Heart left ventricle (tissue), 16 donors: Measurements from ENCODE around the gene DHRS12. TPM values are rescaled to one million over a fixed set of nuclear protein-coding genes. Genes with fewer than 3 reads are reported as not detected.
A peak's percentile ranks its signal among the peaks of the same experiment; 100 is the strongest.

Experiments
- ATAC-seq, 4 donors: fragments of 200-7000 bp; cut with Tn5 transposase; one replicate each; pipeline ENCODE4 v1.9.1; 2020 to 2022; ENCODE audit warnings: moderate library complexity in 4 of 4, mild to moderate bottlenecking in 3 of 4, moderate number of reproducible peaks in 1 of 4
- DNase-seq, 5 donors: peaks; one replicate each; pipeline ENCODE4 v3.0.0-alpha.2; 2020
- H3K27ac ChIP-seq, 12 donors: fragments of 200-600 bp; sonication (generic) in 4 of 12; one replicate each; pipeline versions ENCODE4 v1.5.0 to v1.8.0; 2016 to 2022; ENCODE audit warnings: mild to moderate bottlenecking in 2 of 12
- H3K27me3 ChIP-seq, 9 donors: fragments of 200-600 bp; sonication (generic) in 2 of 9; one replicate each; pipeline versions ENCODE4 v1.5.1 to v1.8.0; 2016 to 2022; ENCODE audit warnings: mild to moderate bottlenecking in 3 of 9
- H3K36me3 ChIP-seq, 9 donors: fragments of 200-600 bp; sonication (generic) in 2 of 9; one replicate each; pipeline versions ENCODE4 v1.5.0 to v1.8.0; 2018 to 2022; ENCODE audit warnings: mild to moderate bottlenecking in 2 of 9
- H3K4me1 ChIP-seq, 12 donors: fragments of 200-600 bp; sonication (generic) in 4 of 12; one replicate each; pipeline versions ENCODE4 v1.5.0 to v1.8.0; 2016 to 2022; ENCODE audit warnings: mild to moderate bottlenecking in 3 of 12
- H3K4me3 ChIP-seq, 12 donors: fragments of 200-600 bp; sonication (generic) in 4 of 12; one replicate each; pipeline versions ENCODE4 v1.5.0 to v1.8.0; 2017 to 2022; ENCODE audit warnings: mild to moderate bottlenecking in 9 of 12, moderate library complexity in 4 of 12
- H3K9me3 ChIP-seq, 12 donors: fragments of 200-600 bp; sonication (generic) in 4 of 12; one replicate each; pipeline versions ENCODE4 v1.5.0 to v1.8.0; 2016 to 2022; ENCODE audit warnings: mild to moderate bottlenecking in 1 of 12
- POLR2A ChIP-seq, 2 donors: fragments of 450-650 bp; IDR thresholded peaks; one replicate each; pipeline ENCODE4 v1.6.1; 2017; ENCODE audit warnings: antibody characterized with exemption in 2 of 2, mild to moderate bottlenecking in 2 of 2, moderate library complexity in 2 of 2
- WGBS, 4 donors: extraction: QIAGEN DNeasy Blood & Tissue Kit in 2 of 4; methylation state at CpG; one replicate each; pipeline versions ENCODE4 v1.1.5 to v1.1.7; 2013 to 2018; 5-methylcytosine and 5-hydroxymethylcytosine counted together
- intact Hi-C, 10 donors: fragments of 100-400 bp; cut with DNase I; formaldehyde crosslinking; loops; one replicate each; pipeline versions ENCODE4 v1.11.1 to v1.14.2; 2022
- polyA plus RNA-seq, 2 donors: library from polyadenylated mRNA; stranded (reverse); fragments of 200-250 nt; gene quantifications; one replicate each; pipeline ENCODE4 v1.2.3, GENCODE V29; 2013
- total RNA-seq, 9 donors: library from RNA; depleted of rRNA in 2 of 9; stranded (reverse); fragments of >200 nt in 2 of 9; fragmentation: NEBNext Ultra II Directional in 3 of 9; extraction: Animal tissue kit (Norgen Biotek cat#: 25700) in 3 of 9; gene quantifications; one replicate each; pipeline versions ENCODE4 v1.1.0 to v1.2.4, GENCODE V29; 2016 to 2023
- TF ChIP-seq, protein P1 (sequence below), 12 donors: fragments of 200-600 bp; sonication (generic) in 4 of 12; IDR thresholded peaks; one replicate each; pipeline versions ENCODE4 v1.5.0 to v1.8.0; 2018 to 2022; ENCODE audit warnings: antibody characterized with exemption in 12 of 12, mild to moderate bottlenecking in 5 of 12
- donor health status: ischemic (EF 13 %, LVEDD 7.1; RV severe dilation, severe dysfunction).
- donor health status: healthy with polysubstance abuse.
- donor health status: DM: no; HTN: yes; CAD: no.
- donor health status: DM: no; HTN: no; CAD: no.
- donor health status: ischemic (EF 25% LVEDD 6.9; RV normal size, moderate dysfunction).
- donor health status: ischemic (EF 25% LVEDD 5.7; RV mildly dilated, moderate dysfunction).
- donor health status: healthy.
- donor health status: DM: yes; HTN: yes; CAD: no.
- donor health status: ischemic (EF 35%, LVEDD 5.7; RV mildly dilated, moderate dysfunction).
- donor health status: nonischemic (EF 11% LVEDD 7.7; RV severe dilation, severe dysfunction).
- donor health status: DM: yes; HTN: yes; CAD: no.
- donor health status: PGD.
- donor health status: ischemic (EF 29% LVEDD 5.4; RV normal size, mild dysfunction).
- donor health status: nonischemic (EF 23%, LVEDD 6.1; RV moderate dilation, normal function).

DHRS12 gene
- total and polyA plus RNA-seq, 11 donors, result 3.9 to 13.9 (median 12.1) TPM

DNA sequence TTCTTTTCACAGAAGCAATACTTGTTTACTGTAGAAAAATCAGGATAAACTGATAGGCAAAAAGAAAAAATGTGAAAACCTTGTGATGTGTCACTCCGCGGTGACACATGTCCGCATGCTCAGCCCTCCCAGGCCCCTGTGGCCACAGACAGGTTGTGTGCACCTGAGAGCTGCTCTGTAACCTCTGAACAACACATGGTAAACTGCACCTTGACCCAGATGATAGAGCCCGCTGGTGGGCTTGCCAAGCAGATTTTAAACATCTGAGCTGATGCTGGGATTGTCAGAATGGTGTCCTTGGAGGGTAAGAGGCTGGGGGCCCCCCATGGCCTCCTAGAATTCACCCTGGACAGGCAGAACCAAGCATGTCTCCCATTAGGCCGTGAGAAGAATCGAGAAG is 33.8 kb downstream of the DHRS12 start:
- H3K36me3 ChIP-seq, result peaks cover 0 to 20% (median 15%) of the 10 kb centered on the region in 9 donors
- no peaks in the 10 kb centered on the region for H3K9me3 ChIP-seq
- TF ChIP-seq, protein P1, sequence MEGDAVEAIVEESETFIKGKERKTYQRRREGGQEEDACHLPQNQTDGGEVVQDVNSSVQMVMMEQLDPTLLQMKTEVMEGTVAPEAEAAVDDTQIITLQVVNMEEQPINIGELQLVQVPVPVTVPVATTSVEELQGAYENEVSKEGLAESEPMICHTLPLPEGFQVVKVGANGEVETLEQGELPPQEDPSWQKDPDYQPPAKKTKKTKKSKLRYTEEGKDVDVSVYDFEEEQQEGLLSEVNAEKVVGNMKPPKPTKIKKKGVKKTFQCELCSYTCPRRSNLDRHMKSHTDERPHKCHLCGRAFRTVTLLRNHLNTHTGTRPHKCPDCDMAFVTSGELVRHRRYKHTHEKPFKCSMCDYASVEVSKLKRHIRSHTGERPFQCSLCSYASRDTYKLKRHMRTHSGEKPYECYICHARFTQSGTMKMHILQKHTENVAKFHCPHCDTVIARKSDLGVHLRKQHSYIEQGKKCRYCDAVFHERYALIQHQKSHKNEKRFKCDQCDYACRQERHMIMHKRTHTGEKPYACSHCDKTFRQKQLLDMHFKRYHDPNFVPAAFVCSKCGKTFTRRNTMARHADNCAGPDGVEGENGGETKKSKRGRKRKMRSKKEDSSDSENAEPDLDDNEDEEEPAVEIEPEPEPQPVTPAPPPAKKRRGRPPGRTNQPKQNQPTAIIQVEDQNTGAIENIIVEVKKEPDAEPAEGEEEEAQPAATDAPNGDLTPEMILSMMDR (IDR thresholded peaks at IDR 0.05), result no peak
- no peak for TF ChIP-seq POLR2A (IDR thresholded peaks at IDR 0.05)
- ATAC-seq, result no peak
- H3K27me3 ChIP-seq, result no peaks in the 10 kb centered on the region
- H3K4me3 ChIP-seq, result no peak overlapping the region
- intact Hi-C loops, result no loop called here
- peaks cover 0 to 37% (median 24%) of the 10 kb centered on the region in 12 donors for H3K4me1 ChIP-seq
- DNase-seq, result no peak
- H3K27ac ChIP-seq, result peak overlapping the region in 11 of 12 donors; percentile 29 to 95 (median 64)
- WGBS, 4 donors, result 90 to 98% (median 94%) methylated on average over 6 of the region's 6 CpGs

DNA sequence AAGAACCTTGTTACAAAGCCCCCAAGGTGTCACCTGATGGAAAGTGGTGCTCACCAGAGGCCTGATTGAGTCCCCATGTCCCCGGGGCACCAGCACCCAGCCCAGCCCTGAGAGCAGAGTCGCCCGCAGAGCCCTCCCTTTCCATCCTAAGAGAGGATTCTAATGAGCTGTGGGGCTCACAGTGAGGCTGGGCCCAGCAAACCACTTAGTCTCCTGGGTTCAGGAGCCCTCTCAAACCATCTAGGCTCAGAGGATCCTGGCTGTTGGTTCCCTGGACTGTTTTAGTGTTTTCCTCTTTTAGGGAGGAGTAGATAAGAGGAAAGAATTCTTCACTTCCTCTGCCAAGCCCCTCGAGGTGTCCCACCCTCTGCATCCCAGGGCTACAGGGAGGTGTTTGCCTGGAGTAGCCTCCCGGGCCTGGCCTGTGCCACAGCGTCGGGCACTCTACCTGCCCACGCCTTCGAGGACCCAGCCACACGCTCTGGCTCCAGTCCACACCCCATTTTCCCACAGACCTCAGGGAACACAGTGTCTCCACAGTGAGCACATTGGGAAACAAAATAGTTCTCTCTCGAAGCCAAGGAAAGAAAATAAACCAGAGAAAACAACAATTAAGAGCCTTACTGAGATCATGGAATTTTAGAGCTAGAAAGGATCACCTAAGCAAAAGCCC is 34.4 kb downstream of the DHRS12 start:
- TF ChIP-seq, protein P1 (IDR thresholded peaks at IDR 0.05), result no peak
- TF ChIP-seq POLR2A (IDR thresholded peaks at IDR 0.05), result no peak
- Histone ChIP-seq H3K4me1 (peaks cover 0 to 43% (median 30%) of the 10 kb centered on the region in 12 donors), H3K27me3 (no peaks in the 10 kb centered on the region), H3K36me3 (peaks cover 0 to 20% (median 15%) of the 10 kb centered on the region in 9 donors), H3K9me3 (no peaks in the 10 kb centered on the region), H3K27ac (peak overlapping the region in 11 of 12 donors; percentile 29 to 95 (median 64)), H3K4me3 (no peak overlapping the region)
- WGBS, 4 donors, result 54 to 59% (median 57%) methylated on average over 9 to 11 of the region's 11 CpGs
- intact Hi-C loops, result loop anchor here in 4 of 10 donors (5.0 to 10.0 kb wide), 3 partner anchors 185 to 462 kb away; partner anchors contain the start of gene WDFY2 (in 3 of the 4)
- DNase-seq (peak in 2 of 5 donors; percentile 60 to 64), ATAC-seq (peak; percentile 64 to 82 (median 78))

GRCh38 chr13:51768976-51769375 is 35.0 kb downstream of the DHRS12 start:
- ATAC-seq (no peak), DNase-seq (no peak)
- Histone ChIP-seq H3K4me3 (no peak overlapping the region), H3K27me3 (no peaks in the 10 kb centered on the region), H3K36me3 (peaks cover 0 to 20% (median 15%) of the 10 kb centered on the region in 9 donors), H3K4me1 (peaks cover 0 to 49% (median 36%) of the 10 kb centered on the region in 12 donors), H3K27ac (peak overlapping the region in 11 of 12 donors; percentile 29 to 95 (median 64)), H3K9me3 (no peaks in the 10 kb centered on the region)
- no peak for TF ChIP-seq POLR2A (IDR thresholded peaks at IDR 0.05)
- intact Hi-C loops, result loop anchor here in 4 of 10 donors (5.0 to 10.0 kb wide), 3 partner anchors 184 to 462 kb away; partner anchors contain the start of gene WDFY2 (in 3 of the 4)
- 88 to 94% (median 89%) methylated on average over 19 of the region's 19 CpGs for WGBS, 4 donors

GRCh38 chr13:51768378-51768921 is 35.5 kb downstream of the DHRS12 start:
- Histone ChIP-seq H3K4me1 (peaks cover 0 to 52% (median 40%) of the 10 kb centered on the region in 12 donors), H3K36me3 (peaks cover 0 to 19% (median 10%) of the 10 kb centered on the region in 9 donors), H3K4me3 (no peak overlapping the region), H3K27me3 (no peaks in the 10 kb centered on the region), H3K9me3 (no peaks in the 10 kb centered on the region), H3K27ac (peak overlapping the region in 11 of 12 donors; percentile 29 to 95 (median 64))
- WGBS, 4 donors, result 36 to 53% (median 44%) methylated on average over 15 of the region's 15 CpGs
- DNase-seq, result no peak
- TF ChIP-seq, protein P1 (IDR thresholded peaks at IDR 0.05), result peak in 10 of 12 donors; percentile 5 to 44 (median 36)
- TF ChIP-seq POLR2A (IDR thresholded peaks at IDR 0.05), result no peak
- intact Hi-C loops, result loop anchor here in 4 of 10 donors (5.0 to 10.0 kb wide), 3 partner anchors 184 to 461 kb away; partner anchors contain the start of gene WDFY2 (in 3 of the 4)
- ATAC-seq, result peak; percentile 14 to 45 (median 24)
